ENCODE data around the gene LRRC43.
"Not testable (repeated sequence)": the region's sequence is repeated elsewhere in the genome, so short reads cannot be mapped to it uniquely, and the experiment has no call there.

The LRRC43 gene

DNA sequence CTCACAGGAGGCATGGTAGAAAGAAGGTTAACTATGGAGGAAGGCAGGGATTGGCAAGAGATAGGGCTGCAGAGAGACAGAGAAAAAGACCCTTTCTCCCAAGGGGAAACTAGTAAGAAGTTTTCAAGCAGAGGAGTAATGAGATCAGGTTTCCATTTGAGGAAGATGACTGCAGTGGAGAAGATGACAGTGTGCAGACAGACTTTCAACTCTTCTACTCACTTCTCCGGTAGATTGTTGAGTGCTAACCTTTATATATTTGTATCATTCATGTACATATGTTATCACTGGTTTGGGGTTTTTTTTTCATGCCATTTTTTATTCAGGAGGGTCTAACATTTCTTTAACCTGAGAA, 14.7 kb downstream of the LRRC43 start:
- DNase-seq, result no peak

DNA sequence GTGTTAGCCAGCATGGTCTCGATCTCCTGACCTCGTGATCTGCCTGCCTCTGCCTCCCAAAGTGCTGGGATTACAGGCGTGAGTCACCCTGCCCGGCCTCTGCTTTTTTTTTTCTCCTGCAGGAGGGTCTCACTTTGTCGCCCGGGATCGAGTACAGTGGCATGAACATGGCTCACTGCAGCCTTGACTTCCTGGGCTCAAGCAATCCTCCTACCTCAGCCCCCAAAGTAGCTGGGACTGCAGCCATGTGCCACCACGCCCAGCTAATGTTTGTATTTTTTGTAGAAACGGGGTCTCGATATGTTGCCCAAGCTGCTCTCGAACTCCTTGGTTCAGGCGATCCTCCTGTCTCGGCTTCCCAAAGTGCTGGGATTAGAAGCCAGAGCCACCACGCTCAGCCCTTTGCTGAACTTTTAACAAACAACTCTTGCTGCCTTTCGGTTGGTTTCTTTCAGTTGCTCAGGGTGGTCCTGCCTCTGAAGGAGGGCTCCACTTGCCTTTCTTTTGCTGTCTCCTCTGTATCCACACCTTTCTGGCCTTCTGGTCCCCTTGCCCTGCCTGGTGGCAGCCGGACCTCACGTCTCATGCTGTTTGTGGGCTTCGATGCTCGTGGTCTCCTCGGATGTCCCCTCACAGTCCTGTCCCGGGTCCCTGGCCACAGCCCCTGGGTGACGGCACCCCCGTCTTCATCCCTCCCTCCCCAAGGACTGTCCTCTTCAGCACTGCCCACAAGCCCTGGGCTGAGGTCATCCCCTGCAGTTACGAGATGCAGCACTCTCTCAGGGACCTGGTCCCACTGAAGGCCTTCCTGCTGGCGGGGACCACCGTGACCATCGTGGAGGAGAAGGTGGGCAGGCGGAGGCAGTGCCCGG, 16.8 kb downstream of the LRRC43 start:
- DNase-seq, result no peak

DNA sequence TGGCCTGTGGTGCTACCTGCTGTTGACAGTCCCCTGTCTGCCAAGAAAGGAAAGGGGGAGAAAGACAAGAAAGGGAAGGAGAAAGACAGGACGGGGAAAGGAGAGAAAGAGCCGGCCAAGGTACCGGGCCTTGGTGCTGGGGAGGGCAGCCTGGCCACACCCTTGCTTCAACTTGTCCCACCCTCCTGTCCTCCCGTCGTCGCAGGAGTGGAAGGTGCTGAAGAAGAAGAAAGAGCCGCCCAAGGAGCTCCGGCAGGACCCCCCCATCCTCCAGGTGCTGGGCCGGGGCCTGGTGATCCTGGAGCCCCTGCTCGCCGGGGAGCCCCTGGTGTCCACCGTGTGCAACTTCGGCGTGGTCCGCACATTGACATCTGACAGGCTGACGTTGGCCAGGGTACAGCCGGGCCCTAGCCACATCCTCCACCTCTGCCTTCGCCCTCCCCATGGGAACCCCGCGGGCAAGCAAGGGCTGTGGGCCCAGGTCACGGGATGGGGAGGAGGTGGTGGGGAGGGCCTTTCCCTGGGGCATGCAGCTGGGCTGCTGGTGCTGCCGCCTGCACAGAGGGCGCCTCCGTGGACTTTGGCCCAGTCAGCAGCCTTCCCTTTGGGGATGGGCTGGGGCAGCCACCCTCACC, 17.7 kb downstream of the LRRC43 start:
- DNase-seq, result no peak

- DNase-seq, result no peak
Observed at GRCh38 chr12:122201381-122201780, 18.5 kb downstream of the LRRC43 start.

- DNase-seq, result no peak
Observed at GRCh38 chr12:122202017-122202416, 19.1 kb downstream of the LRRC43 start.

DNA sequence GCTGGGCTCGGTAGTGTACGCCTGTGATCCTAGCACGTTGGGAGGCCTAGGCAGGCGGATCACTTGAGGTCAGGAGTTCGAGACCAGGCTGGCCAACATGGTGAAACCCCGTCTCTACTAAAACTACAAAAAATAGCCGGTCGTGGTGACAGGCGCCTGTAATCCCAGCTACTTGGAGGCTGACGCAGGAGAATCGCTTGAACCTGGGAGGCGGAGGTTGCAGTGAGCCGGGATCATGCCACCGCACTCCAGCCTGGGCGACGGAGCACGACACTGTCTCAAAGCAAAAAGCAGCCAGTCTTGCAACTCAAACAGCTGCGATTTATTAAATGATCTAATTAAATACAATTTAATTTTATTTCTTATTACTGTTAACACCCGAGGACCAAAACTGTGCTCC, 19.9 kb downstream of the LRRC43 start:
- not testable (repeated sequence) for DNase-seq

DNA sequence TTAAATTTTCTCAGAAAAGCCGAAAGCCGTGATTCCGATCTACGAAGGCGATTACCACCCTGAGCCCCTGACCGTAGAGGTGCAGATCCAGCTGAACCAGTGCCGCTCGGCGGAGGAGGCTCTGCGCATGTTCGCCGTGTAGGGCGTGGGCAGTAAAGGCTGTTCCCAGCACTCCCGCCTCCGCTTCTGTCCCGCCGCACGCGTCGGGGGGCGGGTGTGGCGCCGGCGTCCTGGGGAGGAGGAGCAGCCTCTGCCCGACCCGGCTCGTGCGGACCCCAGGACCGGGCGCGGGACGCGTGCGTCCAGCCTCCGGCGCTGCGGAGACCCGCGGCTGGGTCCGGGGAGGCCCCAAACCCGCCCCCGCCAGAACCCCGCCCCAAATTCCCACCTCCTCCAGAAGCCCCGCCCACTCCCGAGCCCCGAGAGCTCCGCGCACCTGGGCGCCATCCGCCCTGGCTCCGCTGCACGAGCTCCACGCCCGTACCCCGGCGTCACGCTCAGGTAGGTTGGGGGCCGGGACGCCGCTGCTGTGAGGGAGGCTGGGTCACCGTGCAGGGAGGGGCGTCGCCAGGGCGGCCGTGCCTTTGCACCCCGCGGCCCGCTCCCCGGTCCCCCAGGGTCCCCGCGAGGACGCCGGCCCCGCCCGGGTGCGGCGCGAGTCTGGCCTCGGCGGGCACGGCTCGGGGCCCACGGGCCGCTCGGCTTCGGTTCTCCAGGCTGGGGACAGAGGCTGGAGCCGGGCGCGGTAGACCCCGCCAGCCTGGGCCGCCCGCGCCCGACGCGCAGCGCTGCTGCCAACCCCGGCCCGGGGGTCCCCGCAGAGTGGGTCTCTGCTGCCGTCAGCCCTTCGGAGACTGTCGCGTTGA, 20.6 kb downstream of the LRRC43 start, which contains the start of gene B3GNT4:
TSS of gene B3GNT4 (plus strand) at position 409 of the 866 bp plus-strand sequence. CDS start 910 bp downstream, outside the sequence.
- peak; percentile 76 for DNase-seq

- no peak for DNase-seq
Observed at GRCh38 chr12:122204167-122205052, 21.5 kb downstream of the LRRC43 start.

DNA sequence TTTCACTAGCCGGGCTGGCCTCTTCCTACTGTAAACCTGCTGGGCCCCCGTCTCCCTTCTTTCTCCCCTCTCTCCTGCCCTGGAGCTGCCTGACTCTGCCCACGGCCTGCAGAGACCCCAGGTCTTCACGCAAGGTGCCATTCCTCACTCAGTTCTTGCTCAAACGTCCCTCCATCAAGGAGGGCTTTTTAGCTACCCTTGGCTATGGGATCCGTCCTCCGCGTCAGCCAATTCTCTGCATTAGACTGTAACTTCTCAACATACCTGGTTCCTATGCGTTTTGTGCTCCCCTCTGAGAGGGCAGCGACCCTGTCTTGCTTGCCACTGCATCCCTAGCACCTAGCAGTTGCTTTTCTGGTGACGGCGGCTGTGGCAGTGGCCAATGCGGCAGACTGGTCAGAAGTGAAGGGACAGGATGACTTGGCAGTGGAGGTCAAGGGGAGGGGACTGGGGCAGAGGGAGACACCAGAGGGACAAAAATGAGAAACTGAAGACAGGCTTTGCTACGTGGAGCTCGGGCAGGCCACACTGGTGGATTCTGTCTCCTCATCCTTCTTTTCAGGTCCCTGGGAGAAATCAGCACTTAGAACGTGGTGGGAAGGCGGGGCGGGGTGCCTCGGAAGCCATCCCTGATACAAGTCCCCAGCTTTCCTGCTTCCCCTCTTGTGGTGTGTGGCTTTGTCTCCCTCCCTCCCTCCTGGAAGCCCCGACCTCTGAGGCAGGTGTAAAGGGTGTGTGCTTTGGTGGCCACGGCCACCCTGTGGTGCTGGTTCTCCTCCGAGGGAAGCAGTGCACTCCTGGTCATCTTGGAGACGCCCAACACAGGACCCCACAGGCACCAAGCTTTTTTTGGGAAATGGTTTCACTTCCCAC, 22.4 kb downstream of the LRRC43 start:
- no peak for DNase-seq

DNA sequence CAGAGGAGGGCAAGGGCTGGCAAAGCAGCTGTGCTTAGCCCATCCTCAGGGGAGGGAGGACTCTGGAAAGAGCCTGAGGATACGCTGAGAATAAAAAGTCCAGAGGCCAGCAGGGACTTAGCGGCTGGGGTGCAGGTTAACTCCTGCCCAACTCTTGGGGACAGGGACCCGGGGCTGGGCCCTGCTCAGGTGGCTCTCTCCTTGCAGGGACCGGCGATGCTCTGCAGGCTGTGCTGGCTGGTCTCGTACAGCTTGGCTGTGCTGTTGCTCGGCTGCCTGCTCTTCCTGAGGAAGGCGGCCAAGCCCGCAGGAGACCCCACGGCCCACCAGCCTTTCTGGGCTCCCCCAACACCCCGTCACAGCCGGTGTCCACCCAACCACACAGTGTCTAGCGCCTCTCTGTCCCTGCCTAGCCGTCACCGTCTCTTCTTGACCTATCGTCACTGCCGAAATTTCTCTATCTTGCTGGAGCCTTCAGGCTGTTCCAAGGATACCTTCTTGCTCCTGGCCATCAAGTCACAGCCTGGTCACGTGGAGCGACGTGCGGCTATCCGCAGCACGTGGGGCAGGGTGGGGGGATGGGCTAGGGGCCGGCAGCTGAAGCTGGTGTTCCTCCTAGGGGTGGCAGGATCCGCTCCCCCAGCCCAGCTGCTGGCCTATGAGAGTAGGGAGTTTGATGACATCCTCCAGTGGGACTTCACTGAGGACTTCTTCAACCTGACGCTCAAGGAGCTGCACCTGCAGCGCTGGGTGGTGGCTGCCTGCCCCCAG, 23.4 kb downstream of the LRRC43 start:
- no peak for DNase-seq

GRCh38 chr12:122206976-122207375, 24.1 kb downstream of the LRRC43 start:
- no peak for DNase-seq

GRCh38 chr12:122207391-122207790, 24.5 kb downstream of the LRRC43 start:
- no peak for DNase-seq

DNA sequence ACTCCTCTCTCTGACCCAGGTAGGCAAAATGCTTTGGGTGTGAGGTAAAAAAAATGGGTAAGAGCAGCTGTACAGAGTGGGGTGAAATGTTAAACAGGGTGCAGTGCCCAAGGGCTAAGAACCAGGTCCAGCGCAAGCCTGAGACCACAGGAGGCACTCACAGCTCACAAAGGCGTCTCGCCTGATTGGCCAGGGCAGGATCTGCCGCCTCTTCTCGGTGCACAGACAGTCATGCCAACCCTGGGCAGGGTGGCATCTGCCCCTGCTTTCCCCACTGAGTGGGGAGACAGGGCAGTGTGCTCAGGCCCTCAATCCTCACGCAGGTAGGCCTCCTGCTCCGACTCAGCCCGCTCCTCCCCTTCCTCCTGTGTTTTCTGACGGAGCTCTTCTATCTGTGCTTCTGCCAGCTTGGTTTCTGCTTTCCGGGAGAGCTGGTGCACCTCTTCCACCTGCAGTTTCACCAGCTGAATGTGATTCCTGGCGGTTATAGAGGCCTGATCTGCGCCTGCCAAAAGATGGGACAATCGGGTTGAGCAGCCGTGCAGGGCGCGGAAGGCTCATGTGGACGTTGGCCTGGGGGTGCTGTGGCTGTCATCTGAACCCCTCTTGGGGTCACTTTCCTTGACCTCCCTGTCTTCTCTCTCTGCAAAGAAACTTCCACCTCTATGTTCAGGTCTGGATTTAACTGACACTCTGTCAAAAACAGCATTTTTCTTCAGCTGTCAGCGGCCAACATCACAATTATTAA, 25.3 kb downstream of the LRRC43 start:
- no peak for DNase-seq

DNA sequence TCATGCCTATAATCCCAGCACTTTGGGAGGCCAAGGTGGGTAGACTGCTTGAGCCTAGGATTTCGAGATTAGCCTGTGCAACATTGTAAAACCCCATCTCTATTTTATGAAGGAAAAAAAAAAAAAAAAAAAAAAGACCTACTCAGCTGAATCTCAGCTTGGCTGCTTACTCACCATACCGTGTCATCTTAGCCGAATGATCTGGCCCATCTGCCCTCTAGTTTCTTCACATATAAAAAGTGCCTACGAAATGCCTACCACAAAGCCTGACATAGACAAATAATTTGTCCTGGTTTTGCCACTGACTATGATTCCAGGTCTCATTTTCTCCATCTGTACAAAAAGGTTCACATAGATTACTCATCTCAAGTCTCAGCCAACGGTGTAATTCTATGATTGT, 32.8 kb downstream of the LRRC43 start:
- DNase-seq, result no peak

- DNase-seq, result no peak
Observed at GRCh38 chr12:122216445-122216844, 33.5 kb downstream of the LRRC43 start.

- peak; percentile 99 for DNase-seq
Observed at GRCh38 chr12:122225683-122226365, 42.9 kb downstream of the LRRC43 start, which contains the start of gene DIABLO. TSS of gene DIABLO (minus strand) at chr12:122226052. CDS start at chr12:122226014, 38 bp downstream.

- no peak for DNase-seq
Observed at GRCh38 chr12:122226366-122227125, 43.6 kb downstream of the LRRC43 start.

GRCh38 chr12:122227341-122227740, 44.4 kb downstream of the LRRC43 start:
- no peak for DNase-seq

All from RPMI8226 (cell line).